ENCODE results near the gene FAM3D. TPM values are rescaled to one million over a fixed set of nuclear protein-coding genes. Genes with fewer than 3 reads are reported as not detected.

Gene FAM3D
- total and polyA plus RNA-seq, 4 donors: 0.09 TPM; not detected in 3

DNA sequence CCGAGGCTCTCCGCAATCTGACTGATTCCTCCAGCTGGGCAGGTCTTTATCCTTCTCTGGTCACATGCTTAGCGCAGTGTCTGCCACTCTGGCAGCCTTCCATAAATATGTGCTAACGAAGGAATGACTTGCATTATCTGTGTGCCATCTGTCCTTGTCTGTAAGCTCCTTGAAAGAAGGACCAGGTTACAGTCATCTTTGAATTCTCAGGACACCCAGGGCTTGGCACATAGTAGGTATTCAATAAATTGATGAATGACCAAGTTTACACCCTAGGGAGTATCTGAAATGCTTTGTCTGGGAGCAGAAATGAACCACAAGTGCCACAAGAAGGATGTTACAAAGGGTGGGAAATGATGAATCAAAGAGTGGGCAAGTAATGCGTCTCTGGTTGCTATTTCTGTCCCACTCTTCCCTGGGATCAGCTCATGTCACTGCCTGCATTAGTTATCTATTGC lies 16.5 kb upstream of the FAM3D start:
- no peaks in the 10 kb centered on the region for H3K4me1 ChIP-seq (ENCODE audit: control insufficient read depth in 4 of 4, insufficient read depth in 4 of 4, low read length in 3 of 4)
- no peak overlapping the region for H3K4me3 ChIP-seq (ENCODE audit: low read depth in 1 of 3, low read length in 3 of 3)
- no peaks in the 10 kb centered on the region for H3K9me3 ChIP-seq (ENCODE audit: control insufficient read depth in 4 of 4, low read length in 3 of 4)
- H3K27ac ChIP-seq (ENCODE audit: low read depth in 1 of 2, low read length in 2 of 2): no peak overlapping the region
- H3K9ac ChIP-seq (ENCODE audit: low read depth in 1 of 2, low read length in 2 of 2): no peak overlapping the region
- TF ChIP-seq HNF4G (IDR thresholded peaks at IDR 0.05) (no peak), FOXA1 (IDR thresholded peaks at IDR 0.05) (no peak), RAD21 (IDR thresholded peaks at IDR 0.05) (no peak), GABPA (IDR thresholded peaks at IDR 0.05 in 1 of 2, conservative IDR thresholded peaks at IDR 0.05 in 1 of 2) (no peak), SP1 (IDR thresholded peaks at IDR 0.05) (no peak), YY1 (IDR thresholded peaks at IDR 0.05) (no peak), RXRA (IDR thresholded peaks at IDR 0.05) (no peak), NR2F2 (IDR thresholded peaks at IDR 0.05) (no peak), EGR1 (IDR thresholded peaks at IDR 0.05; ENCODE audit: low read depth in 2 of 2) (no peak), HNF4A (conservative IDR thresholded peaks at IDR 0.05) (no peak), JUND (IDR thresholded peaks at IDR 0.05) (no peak), TAF1 (conservative IDR thresholded peaks at IDR 0.05) (no peak)
- TF ChIP-seq, protein P1, sequence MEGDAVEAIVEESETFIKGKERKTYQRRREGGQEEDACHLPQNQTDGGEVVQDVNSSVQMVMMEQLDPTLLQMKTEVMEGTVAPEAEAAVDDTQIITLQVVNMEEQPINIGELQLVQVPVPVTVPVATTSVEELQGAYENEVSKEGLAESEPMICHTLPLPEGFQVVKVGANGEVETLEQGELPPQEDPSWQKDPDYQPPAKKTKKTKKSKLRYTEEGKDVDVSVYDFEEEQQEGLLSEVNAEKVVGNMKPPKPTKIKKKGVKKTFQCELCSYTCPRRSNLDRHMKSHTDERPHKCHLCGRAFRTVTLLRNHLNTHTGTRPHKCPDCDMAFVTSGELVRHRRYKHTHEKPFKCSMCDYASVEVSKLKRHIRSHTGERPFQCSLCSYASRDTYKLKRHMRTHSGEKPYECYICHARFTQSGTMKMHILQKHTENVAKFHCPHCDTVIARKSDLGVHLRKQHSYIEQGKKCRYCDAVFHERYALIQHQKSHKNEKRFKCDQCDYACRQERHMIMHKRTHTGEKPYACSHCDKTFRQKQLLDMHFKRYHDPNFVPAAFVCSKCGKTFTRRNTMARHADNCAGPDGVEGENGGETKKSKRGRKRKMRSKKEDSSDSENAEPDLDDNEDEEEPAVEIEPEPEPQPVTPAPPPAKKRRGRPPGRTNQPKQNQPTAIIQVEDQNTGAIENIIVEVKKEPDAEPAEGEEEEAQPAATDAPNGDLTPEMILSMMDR (IDR thresholded peaks at IDR 0.05; ENCODE audit: low read depth, low read length, missing input control): no peak
- TF ChIP-seq, protein P2, sequence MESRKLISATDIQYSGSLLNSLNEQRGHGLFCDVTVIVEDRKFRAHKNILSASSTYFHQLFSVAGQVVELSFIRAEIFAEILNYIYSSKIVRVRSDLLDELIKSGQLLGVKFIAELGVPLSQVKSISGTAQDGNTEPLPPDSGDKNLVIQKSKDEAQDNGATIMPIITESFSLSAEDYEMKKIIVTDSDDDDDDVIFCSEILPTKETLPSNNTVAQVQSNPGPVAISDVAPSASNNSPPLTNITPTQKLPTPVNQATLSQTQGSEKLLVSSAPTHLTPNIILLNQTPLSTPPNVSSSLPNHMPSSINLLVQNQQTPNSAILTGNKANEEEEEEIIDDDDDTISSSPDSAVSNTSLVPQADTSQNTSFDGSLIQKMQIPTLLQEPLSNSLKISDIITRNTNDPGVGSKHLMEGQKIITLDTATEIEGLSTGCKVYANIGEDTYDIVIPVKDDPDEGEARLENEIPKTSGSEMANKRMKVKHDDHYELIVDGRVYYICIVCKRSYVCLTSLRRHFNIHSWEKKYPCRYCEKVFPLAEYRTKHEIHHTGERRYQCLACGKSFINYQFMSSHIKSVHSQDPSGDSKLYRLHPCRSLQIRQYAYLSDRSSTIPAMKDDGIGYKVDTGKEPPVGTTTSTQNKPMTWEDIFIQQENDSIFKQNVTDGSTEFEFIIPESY (IDR thresholded peaks at IDR 0.05): no peak
- TF ChIP-seq, protein P3, sequence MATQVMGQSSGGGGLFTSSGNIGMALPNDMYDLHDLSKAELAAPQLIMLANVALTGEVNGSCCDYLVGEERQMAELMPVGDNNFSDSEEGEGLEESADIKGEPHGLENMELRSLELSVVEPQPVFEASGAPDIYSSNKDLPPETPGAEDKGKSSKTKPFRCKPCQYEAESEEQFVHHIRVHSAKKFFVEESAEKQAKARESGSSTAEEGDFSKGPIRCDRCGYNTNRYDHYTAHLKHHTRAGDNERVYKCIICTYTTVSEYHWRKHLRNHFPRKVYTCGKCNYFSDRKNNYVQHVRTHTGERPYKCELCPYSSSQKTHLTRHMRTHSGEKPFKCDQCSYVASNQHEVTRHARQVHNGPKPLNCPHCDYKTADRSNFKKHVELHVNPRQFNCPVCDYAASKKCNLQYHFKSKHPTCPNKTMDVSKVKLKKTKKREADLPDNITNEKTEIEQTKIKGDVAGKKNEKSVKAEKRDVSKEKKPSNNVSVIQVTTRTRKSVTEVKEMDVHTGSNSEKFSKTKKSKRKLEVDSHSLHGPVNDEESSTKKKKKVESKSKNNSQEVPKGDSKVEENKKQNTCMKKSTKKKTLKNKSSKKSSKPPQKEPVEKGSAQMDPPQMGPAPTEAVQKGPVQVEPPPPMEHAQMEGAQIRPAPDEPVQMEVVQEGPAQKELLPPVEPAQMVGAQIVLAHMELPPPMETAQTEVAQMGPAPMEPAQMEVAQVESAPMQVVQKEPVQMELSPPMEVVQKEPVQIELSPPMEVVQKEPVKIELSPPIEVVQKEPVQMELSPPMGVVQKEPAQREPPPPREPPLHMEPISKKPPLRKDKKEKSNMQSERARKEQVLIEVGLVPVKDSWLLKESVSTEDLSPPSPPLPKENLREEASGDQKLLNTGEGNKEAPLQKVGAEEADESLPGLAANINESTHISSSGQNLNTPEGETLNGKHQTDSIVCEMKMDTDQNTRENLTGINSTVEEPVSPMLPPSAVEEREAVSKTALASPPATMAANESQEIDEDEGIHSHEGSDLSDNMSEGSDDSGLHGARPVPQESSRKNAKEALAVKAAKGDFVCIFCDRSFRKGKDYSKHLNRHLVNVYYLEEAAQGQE (IDR thresholded peaks at IDR 0.05): no peak
- no peaks in the 10 kb centered on the region for H3K27me3 ChIP-seq (ENCODE audit: control insufficient read depth in 4 of 4, insufficient read depth in 4 of 4, low read length in 3 of 4)
- no peaks in the 10 kb centered on the region for H3K36me3 ChIP-seq (ENCODE audit: control insufficient read depth in 4 of 4, insufficient read depth in 3 of 4, low read depth in 1 of 4, low read length in 3 of 4)
- WGBS: 85% methylated on average over 5 of the region's 5 CpGs
- no peak for DNase-seq (ENCODE audit: low spot score)

DNA sequence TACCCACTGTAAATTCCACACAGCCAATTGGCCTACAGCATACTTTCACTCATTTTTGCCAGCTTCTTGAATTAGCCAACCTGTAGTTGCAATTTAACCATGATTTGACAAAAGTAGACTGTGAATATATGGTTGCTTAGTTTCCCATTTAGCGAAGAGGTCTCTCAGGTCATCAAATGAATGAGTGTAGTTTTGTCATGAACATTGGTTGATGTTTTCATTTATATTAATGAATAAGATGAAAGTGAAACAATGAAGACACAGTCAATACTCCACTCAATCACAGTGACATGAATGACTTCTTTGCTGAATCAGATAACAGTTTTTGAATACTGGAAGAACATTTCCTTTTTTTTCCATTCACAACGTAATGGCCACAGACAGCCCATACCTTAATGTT lies 15.3 kb upstream of the FAM3D start:
- Histone ChIP-seq H3K27ac (ENCODE audit: low read depth in 1 of 2, low read length in 2 of 2) (no peak overlapping the region), H3K9me3 (ENCODE audit: control insufficient read depth in 4 of 4, low read length in 3 of 4) (no peaks in the 10 kb centered on the region), H3K27me3 (ENCODE audit: control insufficient read depth in 4 of 4, insufficient read depth in 4 of 4, low read length in 3 of 4) (no peaks in the 10 kb centered on the region), H3K4me3 (ENCODE audit: low read depth in 1 of 3, low read length in 3 of 3) (no peak overlapping the region), H3K36me3 (ENCODE audit: control insufficient read depth in 4 of 4, insufficient read depth in 3 of 4, low read depth in 1 of 4, low read length in 3 of 4) (no peaks in the 10 kb centered on the region), H3K9ac (ENCODE audit: low read depth in 1 of 2, low read length in 2 of 2) (no peak overlapping the region), H3K4me1 (ENCODE audit: control insufficient read depth in 4 of 4, insufficient read depth in 4 of 4, low read length in 3 of 4) (no peaks in the 10 kb centered on the region)
- TF ChIP-seq RAD21 (IDR thresholded peaks at IDR 0.05) (no peak), RXRA (IDR thresholded peaks at IDR 0.05) (no peak), SP1 (IDR thresholded peaks at IDR 0.05) (no peak)
- TF ChIP-seq, protein P4, sequence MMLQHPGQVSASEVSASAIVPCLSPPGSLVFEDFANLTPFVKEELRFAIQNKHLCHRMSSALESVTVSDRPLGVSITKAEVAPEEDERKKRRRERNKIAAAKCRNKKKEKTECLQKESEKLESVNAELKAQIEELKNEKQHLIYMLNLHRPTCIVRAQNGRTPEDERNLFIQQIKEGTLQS (IDR thresholded peaks at IDR 0.05): no peak
- TF ChIP-seq, protein P3 (IDR thresholded peaks at IDR 0.05): no peak
- TF ChIP-seq, protein P1 (IDR thresholded peaks at IDR 0.05; ENCODE audit: low read depth, low read length, missing input control): no peak
- TF ChIP-seq, protein P2 (IDR thresholded peaks at IDR 0.05): no peak
- no peak for DNase-seq (ENCODE audit: low spot score)
- WGBS: 84% methylated on average over 2 of the region's 2 CpGs
